ENCODE measurements around the gene CBLN3.

DNA sequence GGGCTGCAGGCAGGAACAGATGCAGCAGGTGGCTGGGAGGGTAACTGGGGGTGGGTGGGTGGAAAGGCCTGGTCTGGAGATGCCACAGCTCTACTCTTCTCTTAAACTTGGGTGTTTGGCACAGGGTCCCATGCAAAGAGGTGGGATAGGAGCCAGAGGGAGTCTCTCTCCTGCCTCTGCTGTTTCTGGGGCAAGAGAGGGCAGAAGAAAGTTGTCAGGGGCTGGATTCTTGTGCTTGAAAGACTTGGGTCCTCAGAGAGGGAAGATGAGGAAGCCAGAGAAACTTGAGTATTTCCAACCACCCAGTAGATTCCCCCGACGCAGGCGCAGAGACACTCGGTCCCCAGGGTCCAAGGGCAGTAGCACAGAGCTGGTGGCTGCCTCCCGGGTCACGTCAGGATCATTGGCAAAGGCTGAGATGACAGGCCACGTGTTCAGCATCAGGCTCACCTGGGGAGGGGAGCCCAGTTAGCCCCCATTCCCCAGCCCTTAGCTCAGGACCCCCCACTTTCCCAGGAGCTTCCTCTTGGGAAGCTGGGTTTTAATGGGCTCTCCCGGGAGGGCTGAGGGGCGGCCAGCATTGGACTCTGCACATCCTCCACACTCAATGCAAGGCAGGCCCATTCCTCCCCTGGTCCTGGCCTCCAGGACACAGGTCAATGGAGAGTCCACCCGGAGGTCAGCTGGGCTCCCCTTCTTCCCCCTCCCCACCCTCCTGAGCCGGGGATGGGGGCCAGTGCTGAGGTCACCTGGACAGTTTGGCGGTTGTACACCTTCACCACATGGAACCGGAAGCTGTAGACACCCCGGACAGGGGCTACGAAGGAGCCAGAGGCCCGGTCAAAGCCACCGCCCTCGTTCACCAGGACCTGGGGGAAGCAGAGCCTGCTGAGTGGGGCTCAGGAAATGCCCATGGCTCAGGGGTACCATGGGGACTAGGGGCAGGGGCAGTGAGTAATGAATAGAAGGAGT, 1.6 kb downstream of the CBLN3 start:
- TF ChIP-seq EZH2 (IDR thresholded peaks at IDR 0.05; ENCODE audit: borderline replicate concordance, low read length) = no peak
- TF ChIP-seq, protein P1, sequence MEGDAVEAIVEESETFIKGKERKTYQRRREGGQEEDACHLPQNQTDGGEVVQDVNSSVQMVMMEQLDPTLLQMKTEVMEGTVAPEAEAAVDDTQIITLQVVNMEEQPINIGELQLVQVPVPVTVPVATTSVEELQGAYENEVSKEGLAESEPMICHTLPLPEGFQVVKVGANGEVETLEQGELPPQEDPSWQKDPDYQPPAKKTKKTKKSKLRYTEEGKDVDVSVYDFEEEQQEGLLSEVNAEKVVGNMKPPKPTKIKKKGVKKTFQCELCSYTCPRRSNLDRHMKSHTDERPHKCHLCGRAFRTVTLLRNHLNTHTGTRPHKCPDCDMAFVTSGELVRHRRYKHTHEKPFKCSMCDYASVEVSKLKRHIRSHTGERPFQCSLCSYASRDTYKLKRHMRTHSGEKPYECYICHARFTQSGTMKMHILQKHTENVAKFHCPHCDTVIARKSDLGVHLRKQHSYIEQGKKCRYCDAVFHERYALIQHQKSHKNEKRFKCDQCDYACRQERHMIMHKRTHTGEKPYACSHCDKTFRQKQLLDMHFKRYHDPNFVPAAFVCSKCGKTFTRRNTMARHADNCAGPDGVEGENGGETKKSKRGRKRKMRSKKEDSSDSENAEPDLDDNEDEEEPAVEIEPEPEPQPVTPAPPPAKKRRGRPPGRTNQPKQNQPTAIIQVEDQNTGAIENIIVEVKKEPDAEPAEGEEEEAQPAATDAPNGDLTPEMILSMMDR (IDR thresholded peaks at IDR 0.05; ENCODE audit: low read length) = no peak

Measured in OCI-LY1 (cell line).